Measurements from ENCODE around the gene SLC22A23.

Gene SLC22A23

DNA sequence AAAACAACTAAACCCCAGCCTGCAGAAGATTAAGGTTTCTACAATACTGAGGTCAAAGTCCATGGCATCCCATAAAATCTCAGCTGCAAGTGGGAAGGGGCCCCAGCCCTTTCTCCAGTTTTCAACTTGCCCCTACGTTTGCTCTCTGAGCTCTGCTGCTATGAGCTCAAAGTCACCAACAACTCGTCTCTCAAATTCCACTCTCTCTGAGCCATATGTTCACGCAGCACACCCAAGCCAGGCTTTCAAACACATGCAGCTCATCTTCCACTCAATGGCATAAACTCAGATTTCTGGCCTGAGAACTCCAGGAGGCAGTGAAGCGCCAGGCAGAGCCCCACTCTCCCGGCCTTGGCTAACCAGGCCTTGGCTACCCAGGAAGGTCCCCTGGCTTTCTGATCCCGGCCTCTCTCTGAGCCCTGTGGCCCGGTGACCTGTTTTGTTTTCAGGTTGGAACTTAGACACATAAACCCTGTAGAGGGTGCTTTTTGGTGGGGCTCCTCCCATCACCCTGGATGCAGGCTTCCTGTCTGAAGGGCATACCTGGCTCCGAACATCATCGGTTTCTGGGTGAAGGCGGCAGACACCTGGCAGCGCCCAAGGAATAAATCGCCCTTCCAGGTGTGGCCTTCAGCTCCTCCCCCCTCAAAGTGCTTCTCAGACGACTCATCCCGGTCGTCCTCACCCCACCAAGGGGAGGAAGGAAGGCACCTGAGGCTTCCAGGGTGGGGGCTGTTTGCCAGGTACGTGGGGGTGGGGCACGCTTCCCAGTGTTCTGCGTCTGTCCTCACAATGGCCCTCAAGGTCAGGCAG is 12.4 kb downstream of the SLC22A23 start:
- DNase-seq (ENCODE audit: low spot score), result no peak

DNA sequence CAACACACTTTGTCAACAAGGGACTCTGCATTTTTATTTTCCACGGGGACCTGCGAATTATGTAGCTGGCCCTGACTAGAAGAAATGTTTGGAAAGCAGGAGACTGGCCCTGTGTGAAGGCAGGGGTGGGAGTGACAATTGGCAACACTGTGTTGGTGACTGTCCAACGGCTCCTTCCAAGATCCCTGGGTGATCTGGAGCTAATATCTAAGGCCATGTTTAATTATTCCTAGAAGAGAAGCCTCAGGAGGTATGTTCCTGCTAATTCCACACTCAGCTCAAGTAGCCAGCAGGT is 13.7 kb downstream of the SLC22A23 start:
- DNase-seq (ENCODE audit: low spot score), result no peak

GRCh38 chr6:3442431-3443220 is 14.2 kb downstream of the SLC22A23 start:
- peak; percentile 73 for DNase-seq (ENCODE audit: low spot score)

- DNase-seq (ENCODE audit: low spot score), result no peak
These were observed 15.9 kb downstream of the SLC22A23 start for GRCh38 chr6:3440911-3441310.

GRCh38 chr6:3439961-3440360 is 16.9 kb downstream of the SLC22A23 start:
- no peak for DNase-seq (ENCODE audit: low spot score)

- DNase-seq (ENCODE audit: low spot score), result no peak
These were observed 18.4 kb downstream of the SLC22A23 start for GRCh38 chr6:3438190-3439167.

DNA sequence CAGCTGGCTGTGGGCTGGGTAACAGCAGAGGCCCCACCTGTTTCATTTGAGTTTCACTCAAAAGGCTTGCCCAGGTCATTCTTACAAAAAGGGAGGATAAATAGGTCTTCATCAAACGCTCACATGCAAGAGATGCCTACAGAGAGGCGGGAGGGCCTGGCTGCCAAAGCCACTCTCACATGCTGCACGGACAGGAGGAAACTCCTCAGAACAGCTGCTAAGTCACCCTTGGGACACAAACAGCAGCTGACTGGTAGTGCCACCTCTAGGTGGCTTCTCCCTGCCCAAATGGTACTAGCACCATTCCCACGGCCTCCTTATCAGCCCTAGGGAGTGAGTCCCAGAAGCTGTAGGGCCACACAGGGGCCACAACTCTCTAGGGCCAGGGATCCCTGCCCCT is 23.8 kb downstream of the SLC22A23 start:
- no peak for DNase-seq (ENCODE audit: low spot score)

- DNase-seq (ENCODE audit: low spot score), result no peak
These were observed 24.4 kb downstream of the SLC22A23 start for GRCh38 chr6:3432416-3432815.

DNA sequence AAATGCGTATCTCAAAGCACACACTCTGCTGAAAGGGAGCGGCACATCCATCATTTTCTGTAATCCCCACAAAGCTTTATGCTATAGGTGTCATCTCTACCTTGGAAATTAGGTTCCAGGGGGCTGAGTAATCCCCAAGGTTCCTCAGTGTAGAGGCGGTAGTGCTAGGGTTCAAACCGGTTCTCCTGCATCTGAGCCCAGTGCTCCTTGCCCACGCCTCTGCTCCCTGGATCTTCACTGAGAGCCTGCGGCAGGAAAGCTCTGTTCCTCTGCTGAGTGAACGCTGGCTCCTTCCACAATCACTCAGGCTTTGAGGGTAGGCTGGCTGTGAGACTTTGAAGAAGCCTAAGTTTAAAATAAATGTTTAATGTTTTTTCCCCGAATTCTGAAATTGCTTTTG is 24.9 kb downstream of the SLC22A23 start:
- DNase-seq (ENCODE audit: low spot score), result no peak

DNA sequence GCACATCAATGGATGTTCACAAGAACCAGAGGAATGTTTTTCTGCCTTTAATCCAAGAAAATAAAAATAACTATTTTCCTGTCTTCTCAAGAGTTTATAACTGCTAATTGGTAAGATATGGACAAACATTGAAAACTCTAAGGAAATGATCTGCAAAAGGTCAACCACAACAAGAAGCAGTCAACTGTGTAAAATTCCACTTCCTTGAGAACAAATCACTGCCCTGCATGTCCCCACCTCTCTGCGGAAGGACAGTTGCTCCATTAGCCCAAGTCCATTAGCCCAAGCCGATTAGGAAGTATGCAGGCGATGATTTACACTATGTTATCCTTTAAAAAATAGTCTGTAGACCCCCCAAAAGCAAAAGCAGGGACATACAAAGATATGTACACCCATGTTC is 27.6 kb downstream of the SLC22A23 start:
- DNase-seq (ENCODE audit: low spot score), result no peak

GRCh38 chr6:3428700-3429099 is 28.1 kb downstream of the SLC22A23 start:
- DNase-seq (ENCODE audit: low spot score), result no peak

DNA sequence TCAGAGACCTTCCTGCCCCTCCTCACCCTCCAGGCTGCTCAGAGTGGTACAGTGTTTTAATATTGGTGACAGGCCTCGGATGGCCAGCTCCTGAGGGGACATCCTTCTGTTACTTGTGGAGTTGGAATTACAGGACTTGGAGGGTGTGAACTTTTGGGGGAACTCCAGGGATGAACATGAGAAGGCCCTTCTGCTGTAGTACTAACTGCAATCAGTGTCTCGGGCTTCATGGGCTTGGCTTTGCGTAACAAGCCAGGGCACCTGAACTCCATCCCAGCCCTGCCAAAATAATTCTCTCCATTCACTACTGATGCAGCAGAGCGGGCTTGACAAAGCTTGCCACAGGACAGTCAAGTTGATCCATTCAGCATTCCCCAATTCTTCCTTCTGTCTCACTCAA is 28.6 kb downstream of the SLC22A23 start:
- DNase-seq (ENCODE audit: low spot score), result no peak

GRCh38 chr6:3427687-3428085 is 29.2 kb downstream of the SLC22A23 start:
- DNase-seq (ENCODE audit: low spot score), result peak; percentile 62

- DNase-seq (ENCODE audit: low spot score), result no peak
These were observed 29.7 kb downstream of the SLC22A23 start for GRCh38 chr6:3426927-3427686.

DNA sequence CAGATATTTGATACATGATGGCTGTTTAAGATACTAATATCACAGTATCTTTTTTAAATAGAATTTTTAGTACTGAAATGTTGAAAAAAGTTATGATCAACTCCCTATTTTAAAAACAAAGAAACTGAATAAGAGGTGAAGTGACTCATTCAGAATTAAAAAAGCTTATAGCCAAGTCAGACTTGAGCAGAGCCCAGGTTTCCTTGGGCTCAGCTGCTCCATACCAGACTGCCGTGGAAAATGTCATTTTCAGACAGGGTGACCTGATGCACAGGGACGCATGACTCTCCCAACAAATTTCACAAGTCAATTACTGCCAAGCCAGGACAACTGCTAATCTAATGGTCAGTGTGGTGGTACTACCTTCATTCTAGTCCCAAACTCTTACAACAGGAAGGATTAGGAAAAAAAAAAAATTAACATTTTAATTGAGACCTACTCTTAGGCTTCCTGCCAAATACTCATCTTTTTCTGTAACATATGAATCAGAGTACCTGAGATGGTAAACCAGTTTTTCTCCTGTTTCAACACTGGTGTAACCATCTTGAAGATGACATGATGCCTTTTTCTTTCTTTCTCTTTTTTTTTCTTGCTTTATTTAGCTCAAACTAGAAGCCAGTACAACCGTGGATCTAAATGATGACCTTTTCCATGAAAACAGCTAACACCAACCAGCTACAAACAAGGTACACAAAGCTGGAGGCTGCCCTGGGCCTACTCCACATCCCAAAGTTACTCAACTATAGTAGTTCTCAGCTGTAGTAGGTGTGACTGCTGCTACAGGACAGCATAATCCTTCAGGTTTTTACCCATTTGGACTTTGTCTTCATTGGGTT is 30.5 kb downstream of the SLC22A23 start:
- no peak for DNase-seq (ENCODE audit: low spot score)

GRCh38 chr6:3425574-3425973 is 31.3 kb downstream of the SLC22A23 start:
- DNase-seq (ENCODE audit: low spot score), result no peak

DNA sequence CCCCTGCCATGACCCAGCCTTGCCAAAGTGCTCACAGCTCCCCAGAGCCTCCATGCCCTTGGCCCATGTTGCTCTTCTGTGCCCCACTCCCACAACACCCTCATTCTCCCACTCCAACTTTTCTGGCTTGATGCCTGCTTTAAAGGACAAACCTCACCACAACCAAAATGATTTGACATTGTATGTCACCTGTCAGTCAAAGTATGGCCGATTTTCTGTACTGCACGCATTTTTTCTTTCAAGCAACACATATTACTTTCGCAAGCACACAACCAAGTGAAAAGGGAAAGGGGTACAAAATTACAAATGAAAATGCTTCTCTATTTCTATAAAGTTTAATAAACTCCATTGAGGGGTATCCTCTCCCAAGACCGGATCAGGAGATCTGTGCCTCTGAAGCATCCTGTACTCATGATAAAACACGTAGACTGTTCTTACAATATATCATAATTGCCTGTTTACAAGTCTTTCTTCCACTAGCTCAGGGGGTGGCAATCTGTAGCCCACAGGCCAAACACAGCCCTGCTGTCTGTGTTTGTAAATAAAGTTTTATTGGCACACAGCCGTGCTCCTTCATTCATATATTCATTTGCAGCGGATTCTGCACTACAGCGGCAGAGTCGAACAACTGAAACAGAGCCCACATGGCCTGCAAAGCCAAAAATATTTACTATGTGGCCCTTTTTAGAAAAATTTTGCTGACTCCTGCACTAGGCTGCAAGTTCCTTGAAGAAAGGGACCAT is 32.5 kb downstream of the SLC22A23 start:
- no peak for DNase-seq (ENCODE audit: low spot score)

DNA sequence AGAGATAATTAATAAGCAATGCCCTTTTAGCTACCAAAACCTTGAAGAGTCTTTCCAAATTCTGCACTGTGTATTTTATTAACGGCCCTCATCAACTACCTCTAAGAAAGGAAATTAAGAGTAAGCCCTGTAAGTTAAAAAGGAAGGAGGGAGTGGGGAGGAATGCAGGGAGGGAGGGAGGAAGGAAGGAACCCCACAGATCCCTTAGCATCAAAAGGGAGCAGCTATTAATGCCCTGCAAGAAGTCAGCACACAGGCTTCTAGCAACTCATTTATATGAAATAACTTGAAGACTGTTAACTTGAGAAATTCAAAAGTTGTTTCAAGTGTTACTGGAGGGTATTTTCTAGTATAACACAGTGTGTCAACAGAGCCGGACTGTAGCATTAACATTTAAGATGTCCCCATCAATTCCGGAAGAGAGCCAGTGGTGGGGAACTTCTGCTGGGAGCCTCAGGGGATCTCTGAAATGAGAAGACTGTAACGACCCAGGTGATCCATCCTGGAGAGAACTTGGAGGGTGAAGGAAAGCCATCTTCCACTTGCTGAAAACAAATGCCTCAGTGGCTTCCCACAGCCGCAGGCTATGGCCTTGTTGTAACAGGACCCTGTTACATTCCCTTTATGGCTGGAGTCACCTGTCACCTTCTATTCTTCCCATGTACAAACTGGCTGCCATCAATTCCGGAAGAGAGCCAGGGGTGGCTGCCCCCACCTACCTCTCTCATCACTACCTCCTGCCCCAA is 33.2 kb downstream of the SLC22A23 start:
- DNase-seq (ENCODE audit: low spot score), result no peak

GRCh38 chr6:3422435-3423070 is 34.3 kb downstream of the SLC22A23 start:
- DNase-seq (ENCODE audit: low spot score), result no peak

Measured in GM03348 (cell line).